CD8-positive, alpha-beta memory T cell (primary cell): ENCODE data around the gene RNGTT. TPM values are rescaled to one million over a fixed set of nuclear protein-coding genes. Genes with fewer than 3 reads are reported as not detected.
"Not testable (repeated sequence)": the region's sequence is repeated elsewhere in the genome, so short reads cannot be mapped to it uniquely, and the experiment has no call there.

Experiments
- CTCF ChIA-PET: fragments of 350-600 bp; sonication (Branson Sonifier 250); formaldehyde crosslinking; loops from one replicate; lab custom pipeline; 2021; ENCODE audit warnings: antibody characterized with exemption; lab: Charles Lee
- POLR2A ChIA-PET: fragments of 350-600 bp; sonication (Branson Sonifier 250); formaldehyde crosslinking; loops from one replicate; lab custom pipeline; 2021; ENCODE audit warnings: antibody characterized with exemption; lab: Charles Lee
- DNase-seq, 5 donors: peaks; one replicate each; pipeline versions ENCODE4 v3.0.0 to v3.0.0-alpha.2; 2020 to 2022; ENCODE audit warnings: mixed read lengths in 1 of 5
- H3K27ac ChIP-seq: one replicate; pipeline ENCODE4 v1.7.0; 2013; ENCODE audit warnings: low read depth, mild to moderate bottlenecking, low read length, moderate library complexity
- H3K27me3 ChIP-seq: 2 replicates; pipeline ENCODE4 v1.7.0; 2013; ENCODE audit warnings: low read length, mild to moderate bottlenecking; ENCODE audit not compliant: insufficient read depth, poor library complexity, severe bottlenecking
- H3K36me3 ChIP-seq: 2 replicates; pipeline ENCODE4 v1.7.0; 2013; ENCODE audit warnings: mild to moderate bottlenecking, low read length, moderate library complexity; ENCODE audit not compliant: insufficient read depth
- H3K4me1 ChIP-seq: 2 replicates; pipeline ENCODE4 v1.7.0; 2013; ENCODE audit warnings: mild to moderate bottlenecking, low read length, moderate library complexity; ENCODE audit not compliant: insufficient read depth
- H3K4me3 ChIP-seq: 2 replicates; pipeline ENCODE4 v1.7.0; 2013; ENCODE audit warnings: mild to moderate bottlenecking, low read length
- H3K9me3 ChIP-seq: 2 replicates; pipeline ENCODE4 v1.7.0; 2013; ENCODE audit warnings: mild to moderate bottlenecking, low read length
- H3K27ac Mint-ChIP-seq, 8 donors: one replicate each; pipeline ENCODE4 v1.8.0; 2020 to 2021; ENCODE audit warnings: mixed read lengths in 8 of 8, mild to moderate bottlenecking in 6 of 8, inconsistent platforms in 3 of 8, moderate library complexity in 3 of 8
- H3K27me3 Mint-ChIP-seq, 2 donors: one replicate each; pipeline ENCODE4 v1.8.0; 2020 to 2021; ENCODE audit warnings: mixed read lengths in 2 of 2, mild to moderate bottlenecking in 1 of 2, moderate library complexity in 1 of 2
- H3K36me3 Mint-ChIP-seq, 3 donors: one replicate each; pipeline ENCODE4 v1.8.0; 2020 to 2021; ENCODE audit warnings: mixed read lengths in 3 of 3, inconsistent platforms in 1 of 3, mild to moderate bottlenecking in 1 of 3
- H3K4me1 Mint-ChIP-seq, 3 donors: one replicate each; pipeline ENCODE4 v1.8.0; 2020 to 2021; ENCODE audit warnings: mixed read lengths in 3 of 3, inconsistent platforms in 1 of 3, mild to moderate bottlenecking in 1 of 3
- H3K4me3 Mint-ChIP-seq, 7 donors: one replicate each; pipeline ENCODE4 v1.8.0; 2020 to 2021; ENCODE audit warnings: mixed read lengths in 7 of 7, mild to moderate bottlenecking in 6 of 7, moderate library complexity in 4 of 7, inconsistent platforms in 2 of 7
- H3K9me3 Mint-ChIP-seq, 5 donors: one replicate each; pipeline ENCODE4 v1.8.0; 2020 to 2022; ENCODE audit warnings: mixed read lengths in 5 of 5, mild to moderate bottlenecking in 3 of 5, moderate library complexity in 2 of 5, inconsistent platforms in 1 of 5
- polyA plus RNA-seq: library from polyadenylated mRNA; unstranded; fragments of 300-500 nt; fragmentation: Illumina TruSeq; gene quantifications from one replicate; pipeline ENCODE4 v1.2.3, GENCODE V29; 2021
- total RNA-seq, 2 experiments: library from RNA; stranded (reverse); gene quantifications; one replicate each; pipeline ENCODE4 v1.2.3, GENCODE V29; 2021

RNGTT gene
- total and polyA plus RNA-seq, 3 experiments from 2014 or later: 16.0 to 22.3 (median 20.7) TPM

GRCh38 chr6:88780714-88781389, 182.6 kb downstream of the RNGTT start:
- no peak overlapping the region for H3K27ac ChIP-seq
- Mint-ChIP-seq H3K9me3 (no peaks in the 10 kb centered on the region), H3K27me3 (no peaks in the 10 kb centered on the region), H3K27ac (no peak overlapping the region), H3K4me3 (no peak overlapping the region), H3K36me3 (peaks cover 13 to 21% (median 15%) of the 10 kb centered on the region in 3 donors), H3K4me1 (peaks cover 2 to 5% (median 5%) of the 10 kb centered on the region in 3 donors)
- POLR2A ChIA-PET: no interaction called here
- no peaks in the 10 kb centered on the region for H3K9me3 ChIP-seq
- peak; percentile 9 to 58 (median 41) for DNase-seq
- no peak overlapping the region for H3K4me3 ChIP-seq
- H3K27me3 ChIP-seq: no peaks in the 10 kb centered on the region
- CTCF ChIA-PET: interaction anchor here (0.7 to 1.9 kb wide), 7 partner anchors 8 to 1714 kb away, joined by 3 to 11 read pairs (median 3); no protein-coding TSS in a partner anchor
- H3K36me3 ChIP-seq: no peaks in the 10 kb centered on the region
- H3K4me1 ChIP-seq: no peaks in the 10 kb centered on the region

- Histone ChIP-seq H3K27ac (no peak overlapping the region), H3K9me3 (no peaks in the 10 kb centered on the region), H3K4me1 (no peaks in the 10 kb centered on the region), H3K27me3 (no peaks in the 10 kb centered on the region), H3K36me3 (no peaks in the 10 kb centered on the region), H3K4me3 (no peak overlapping the region)
- Mint-ChIP-seq H3K27me3 (no peaks in the 10 kb centered on the region), H3K9me3 (no peaks in the 10 kb centered on the region), H3K4me3 (no peak overlapping the region), H3K4me1 (peaks cover 2 to 5% (median 5%) of the 10 kb centered on the region in 3 donors), H3K27ac (no peak overlapping the region), H3K36me3 (peaks cover 14 to 22% (median 20%) of the 10 kb centered on the region in 3 donors)
- ChIA-PET CTCF (no interaction called here), POLR2A (no interaction called here)
- DNase-seq: no peak
Measured at GRCh38 chr6:88775866-88776571, 187.4 kb downstream of the RNGTT start.

GRCh38 chr6:88768114-88768513, 195.3 kb downstream of the RNGTT start:
- H3K27ac Mint-ChIP-seq, H3K36me3 ChIP-seq, H3K9me3 ChIP-seq, CTCF ChIA-PET, H3K4me3 Mint-ChIP-seq, DNase-seq, POLR2A ChIA-PET, H3K4me1 Mint-ChIP-seq, H3K27me3 Mint-ChIP-seq, H3K27ac ChIP-seq, H3K27me3 ChIP-seq, H3K4me1 ChIP-seq, H3K9me3 Mint-ChIP-seq, H3K4me3 ChIP-seq: not testable (repeated sequence)
- peaks cover 3 to 26% (median 17%) of the 10 kb centered on the region in 3 donors for H3K36me3 Mint-ChIP-seq

- H3K27me3 Mint-ChIP-seq: no peaks in the 10 kb centered on the region
- Histone ChIP-seq H3K27me3 (no peaks in the 10 kb centered on the region), H3K9me3 (no peaks in the 10 kb centered on the region), H3K36me3 (no peaks in the 10 kb centered on the region), H3K4me3 (no peak overlapping the region), H3K4me1 (no peaks in the 10 kb centered on the region), H3K27ac (no peak overlapping the region)
- peaks cover 3 to 21% (median 14%) of the 10 kb centered on the region in 3 donors for H3K36me3 Mint-ChIP-seq
- ChIA-PET POLR2A (no interaction called here), CTCF (no interaction called here)
- DNase-seq: no peak
- H3K9me3 Mint-ChIP-seq: no peaks in the 10 kb centered on the region
- peaks cover 2 to 22% (median 17%) of the 10 kb centered on the region in 3 donors for H3K4me1 Mint-ChIP-seq
- H3K27ac Mint-ChIP-seq: no peak overlapping the region
- no peak overlapping the region for H3K4me3 Mint-ChIP-seq
Measured at GRCh38 chr6:88764081-88764480, 199.3 kb downstream of the RNGTT start.

- Mint-ChIP-seq H3K27me3 (no peaks in the 10 kb centered on the region), H3K4me3 (no peak overlapping the region), H3K36me3 (peaks cover 0 to 16% (median 10%) of the 10 kb centered on the region in 3 donors), H3K4me1 (peaks cover 2 to 22% (median 17%) of the 10 kb centered on the region in 3 donors), H3K9me3 (no peaks in the 10 kb centered on the region), H3K27ac (no peak overlapping the region)
- POLR2A ChIA-PET: no interaction called here
- Histone ChIP-seq H3K27ac (no peak overlapping the region), H3K36me3 (no peaks in the 10 kb centered on the region), H3K4me3 (no peak overlapping the region), H3K4me1 (no peaks in the 10 kb centered on the region), H3K27me3 (no peaks in the 10 kb centered on the region), H3K9me3 (no peaks in the 10 kb centered on the region)
- no peak for DNase-seq
- CTCF ChIA-PET: no interaction called here
Measured at GRCh38 chr6:88763160-88763559, 200.3 kb downstream of the RNGTT start.

- CTCF ChIA-PET: no interaction called here
Measured at GRCh38 chr6:88761237-88762031, 202.0 kb downstream of the RNGTT start.

GRCh38 chr6:88760091-88760490, 203.3 kb downstream of the RNGTT start:
- Mint-ChIP-seq H3K27me3 (no peaks in the 10 kb centered on the region), H3K9me3 (peaks cover 0 to 4% (median under 1%) of the 10 kb centered on the region in 5 donors), H3K36me3 (peaks cover 10 to 21% (median 18%) of the 10 kb centered on the region in 3 donors), H3K4me1 (peaks cover 3 to 22% (median 16%) of the 10 kb centered on the region in 3 donors), H3K4me3 (no peak overlapping the region), H3K27ac (no peak overlapping the region)
- no peak for DNase-seq
- CTCF ChIA-PET: interaction anchor here (1.0 kb wide), 1 partner anchor 18 kb away, joined by 3 read pairs; no protein-coding TSS in a partner anchor
- no peaks in the 10 kb centered on the region for H3K27me3 ChIP-seq
- no peaks in the 10 kb centered on the region for H3K9me3 ChIP-seq
- H3K27ac ChIP-seq: no peak overlapping the region
- H3K4me3 ChIP-seq: no peak overlapping the region
- POLR2A ChIA-PET: no interaction called here
- no peaks in the 10 kb centered on the region for H3K36me3 ChIP-seq
- no peaks in the 10 kb centered on the region for H3K4me1 ChIP-seq

More at GRCh38 chr6:88761237-88762031, 202.0 kb downstream of the RNGTT start:
- Mint-ChIP-seq H3K27ac (no peak overlapping the region), H3K27me3 (no peaks in the 10 kb centered on the region), H3K4me3 (no peak overlapping the region), H3K36me3 (peaks cover 7 to 15% (median 12%) of the 10 kb centered on the region in 3 donors), H3K9me3 (no peaks in the 10 kb centered on the region), H3K4me1 (peaks cover 2 to 22% (median 17%) of the 10 kb centered on the region in 3 donors)
- Histone ChIP-seq H3K4me3 (no peak overlapping the region), H3K36me3 (no peaks in the 10 kb centered on the region), H3K27ac (no peak overlapping the region), H3K9me3 (no peaks in the 10 kb centered on the region), H3K4me1 (no peaks in the 10 kb centered on the region), H3K27me3 (no peaks in the 10 kb centered on the region)
- DNase-seq: no peak
- POLR2A ChIA-PET: no interaction called here
